ENCODE data around the gene ARHGAP1.

ARHGAP1 gene

DNA sequence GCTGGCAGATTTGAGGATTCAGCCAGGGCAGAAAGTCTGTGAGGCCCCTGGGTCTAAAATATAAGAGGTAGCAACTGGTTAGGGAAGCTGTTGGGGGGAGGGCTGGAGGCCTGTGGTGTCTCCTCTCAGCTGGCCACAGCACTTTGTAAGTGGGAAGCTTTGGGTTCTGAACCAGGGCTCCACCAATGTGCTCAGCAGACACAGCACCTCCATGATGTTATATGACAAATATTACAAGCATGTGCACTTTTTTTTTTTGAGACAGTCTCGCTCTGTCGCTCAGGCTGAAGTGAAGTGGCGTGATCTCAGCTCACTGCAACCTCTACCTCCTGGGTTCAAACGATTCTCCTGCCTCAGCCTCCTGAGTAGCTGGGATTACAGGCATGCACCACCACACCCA lies 8.0 kb downstream of the ARHGAP1 start:
- DNase-seq = no peak

DNA sequence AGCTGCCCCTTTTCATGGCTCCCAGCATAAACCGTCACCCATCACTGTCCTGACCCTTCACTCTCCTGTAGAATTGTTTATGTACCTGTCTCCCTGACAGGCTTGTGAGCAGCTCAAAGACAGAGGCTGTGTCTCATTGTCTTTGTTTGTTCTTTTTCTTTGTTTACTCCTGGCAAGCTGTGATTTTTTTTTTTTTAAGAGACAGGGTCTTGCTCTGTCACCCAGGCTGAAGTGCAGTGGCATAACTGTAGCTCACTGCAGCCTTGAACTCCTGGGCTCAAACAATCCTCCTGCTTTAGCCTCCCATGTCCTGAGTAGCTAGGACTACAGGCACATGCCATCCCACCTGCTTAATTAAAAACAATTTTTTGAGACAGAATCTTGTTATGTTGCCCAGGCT lies 9.7 kb downstream of the ARHGAP1 start:
- no peak for DNase-seq

- no peak for DNase-seq
These were observed 13.3 kb downstream of the ARHGAP1 start for GRCh38 chr11:46686886-46687795.

- no peak for DNase-seq
These were observed 16.1 kb downstream of the ARHGAP1 start for GRCh38 chr11:46684367-46684766.

- DNase-seq = no peak
These were observed 17.4 kb downstream of the ARHGAP1 start for GRCh38 chr11:46682773-46683752.

- DNase-seq = no peak
These were observed 18.6 kb downstream of the ARHGAP1 start for GRCh38 chr11:46681814-46682213.

- no peak for DNase-seq
These were observed 19.6 kb downstream of the ARHGAP1 start for GRCh38 chr11:46680815-46681214.

DNA sequence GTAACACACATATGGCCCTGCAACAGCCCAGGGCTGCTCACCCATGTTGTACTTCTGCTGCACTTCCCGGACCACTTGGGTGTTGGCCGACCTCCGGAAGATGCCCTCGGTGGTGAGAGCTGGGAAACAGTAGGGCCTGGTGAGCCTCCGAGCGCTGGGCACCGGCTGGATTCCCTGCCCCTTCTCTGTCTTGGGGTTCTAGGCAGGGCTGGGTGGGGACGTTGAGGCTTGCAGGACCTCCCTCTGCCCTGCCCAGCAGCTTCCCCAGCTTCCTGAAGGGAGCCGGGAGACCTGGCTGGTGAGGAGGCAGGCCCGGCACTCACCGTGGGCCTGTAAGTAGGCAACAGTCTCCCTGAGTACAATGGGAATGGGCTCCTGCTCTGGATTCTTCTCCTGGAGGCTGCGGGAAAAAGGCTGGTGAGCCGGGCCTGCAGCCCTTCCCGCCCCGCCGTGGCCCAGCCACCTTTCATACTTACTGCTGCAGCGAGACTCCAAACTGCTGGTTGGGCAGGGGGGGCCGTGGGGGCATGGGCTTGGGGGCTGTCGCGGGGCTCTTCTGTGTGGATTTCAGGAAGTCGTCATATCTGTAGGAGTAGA lies 20.2 kb downstream of the ARHGAP1 start:
- no peak for DNase-seq

GRCh38 chr11:46679241-46680163 lies 20.9 kb downstream of the ARHGAP1 start:
- DNase-seq = no peak

DNA sequence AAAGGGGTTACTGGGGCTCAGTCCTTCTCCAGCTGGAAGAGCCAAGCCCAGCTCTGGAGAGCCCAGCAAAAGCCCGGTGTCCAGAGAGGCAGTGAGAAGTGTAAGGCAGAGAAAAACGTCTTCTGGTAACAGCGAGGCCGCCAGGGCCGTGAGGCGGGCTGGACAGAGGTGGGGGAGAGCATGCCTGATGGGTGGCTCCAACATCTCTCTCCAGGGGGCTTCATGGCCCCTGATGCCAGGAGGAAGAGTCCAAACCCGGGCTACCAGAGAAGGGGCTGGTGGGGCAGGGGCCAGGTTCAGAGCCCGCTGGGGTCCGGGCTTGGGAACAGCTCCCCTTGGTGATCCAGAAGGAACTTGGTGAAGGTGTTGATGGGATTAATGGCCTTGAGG lies 21.7 kb downstream of the ARHGAP1 start:
- DNase-seq = no peak

DNA sequence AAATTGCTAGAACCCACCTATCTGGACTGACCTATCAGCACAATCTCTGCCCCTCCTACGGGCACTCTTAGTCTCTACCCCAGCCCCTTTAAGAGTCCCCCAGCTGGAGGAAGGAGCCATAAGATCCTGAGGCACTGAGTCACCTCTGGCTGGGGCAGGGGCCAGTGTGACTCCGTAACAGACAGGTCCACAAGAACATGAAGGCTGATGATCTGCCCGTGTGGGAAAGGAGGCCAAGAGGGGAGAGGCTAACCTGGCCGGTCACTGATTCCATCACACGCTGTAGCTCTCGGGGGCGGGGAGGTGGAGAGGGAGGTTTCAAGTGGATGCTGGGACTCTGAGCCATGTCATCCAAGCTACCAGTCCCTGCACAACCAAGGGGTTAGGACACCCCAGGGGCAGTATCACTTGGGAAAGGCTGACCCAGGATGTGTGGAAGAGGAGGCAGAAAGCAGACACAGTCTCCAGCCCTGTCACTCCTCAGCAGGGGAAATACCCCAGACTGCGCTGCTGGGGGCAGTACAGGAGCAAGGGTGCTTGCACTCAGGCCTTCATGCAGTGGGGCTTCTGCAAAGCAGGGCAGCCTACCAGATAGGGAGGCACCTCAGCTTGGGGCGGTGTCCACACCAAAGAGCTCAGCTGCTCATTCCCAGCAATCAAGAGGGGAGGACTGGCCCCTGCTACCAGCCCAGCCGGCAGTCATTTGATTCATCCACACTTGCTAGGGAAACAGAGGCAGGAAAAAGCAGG lies 22.3 kb downstream of the ARHGAP1 start:
- no peak for DNase-seq

GRCh38 chr11:46677169-46677568 lies 23.2 kb downstream of the ARHGAP1 start:
- no peak for DNase-seq

DNA sequence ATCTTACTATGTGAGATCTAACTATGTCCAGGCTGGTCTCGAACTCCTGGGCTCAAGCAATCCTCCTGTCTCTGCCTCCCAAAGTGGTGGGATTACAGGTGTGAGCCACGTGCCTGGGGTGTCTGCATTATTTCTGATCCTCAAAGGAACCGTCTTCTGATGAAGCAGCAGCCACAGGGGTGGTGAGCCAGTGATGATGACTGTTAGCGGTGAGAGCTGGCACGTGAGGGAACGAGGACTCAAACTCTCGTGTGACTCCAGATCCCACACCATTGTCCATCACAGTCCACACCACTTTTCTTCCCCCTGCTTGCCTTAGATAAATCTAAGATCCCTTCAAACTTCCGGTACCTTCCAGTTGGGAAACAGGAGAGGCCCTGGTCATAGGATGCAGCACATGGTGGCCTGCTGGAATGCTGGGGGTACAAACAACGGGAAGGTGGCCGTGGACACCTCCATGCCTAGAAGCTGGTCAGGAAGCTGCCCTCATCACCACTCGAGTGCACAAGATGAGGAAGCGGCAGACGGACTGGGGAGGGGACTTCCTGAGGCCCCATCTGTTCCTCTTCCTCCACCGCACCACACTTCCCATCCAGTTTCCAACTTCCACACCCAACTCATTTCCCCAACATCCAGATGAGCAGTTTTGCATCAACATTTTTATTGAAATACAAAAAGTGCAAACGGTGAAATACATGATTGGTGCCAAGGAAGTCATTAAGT lies 23.8 kb downstream of the ARHGAP1 start:
- DNase-seq = no peak

- DNase-seq = no peak
These were observed 24.5 kb downstream of the ARHGAP1 start for GRCh38 chr11:46675949-46676348.

DNA sequence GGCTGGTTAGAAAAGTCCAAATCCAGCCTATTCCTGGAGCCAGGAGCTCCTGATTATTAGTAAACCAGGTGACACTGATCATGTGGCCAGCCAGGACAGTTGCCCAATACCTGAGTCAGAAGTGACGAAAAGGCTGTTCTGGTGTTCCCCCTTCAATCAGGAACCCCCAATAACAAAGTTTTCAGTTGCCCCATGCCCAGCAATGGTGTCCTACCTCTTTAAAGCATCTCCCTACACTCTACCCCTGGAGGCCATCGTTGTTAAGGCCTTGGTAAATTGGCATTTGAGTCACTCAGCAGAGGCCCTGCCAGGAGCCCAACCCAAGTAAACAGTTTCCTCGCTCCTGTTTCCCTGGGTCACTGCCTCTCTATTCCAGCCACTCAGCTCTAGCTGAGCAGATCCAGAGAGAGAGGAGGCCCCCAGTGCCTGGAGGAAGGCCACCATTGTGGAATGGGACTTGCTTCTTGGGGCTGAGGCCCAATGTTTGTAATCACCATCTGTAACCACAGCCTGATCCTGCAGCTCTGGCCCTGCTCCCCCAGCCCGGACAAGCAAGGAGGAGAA lies 25.0 kb downstream of the ARHGAP1 start:
- DNase-seq = no peak

DNA sequence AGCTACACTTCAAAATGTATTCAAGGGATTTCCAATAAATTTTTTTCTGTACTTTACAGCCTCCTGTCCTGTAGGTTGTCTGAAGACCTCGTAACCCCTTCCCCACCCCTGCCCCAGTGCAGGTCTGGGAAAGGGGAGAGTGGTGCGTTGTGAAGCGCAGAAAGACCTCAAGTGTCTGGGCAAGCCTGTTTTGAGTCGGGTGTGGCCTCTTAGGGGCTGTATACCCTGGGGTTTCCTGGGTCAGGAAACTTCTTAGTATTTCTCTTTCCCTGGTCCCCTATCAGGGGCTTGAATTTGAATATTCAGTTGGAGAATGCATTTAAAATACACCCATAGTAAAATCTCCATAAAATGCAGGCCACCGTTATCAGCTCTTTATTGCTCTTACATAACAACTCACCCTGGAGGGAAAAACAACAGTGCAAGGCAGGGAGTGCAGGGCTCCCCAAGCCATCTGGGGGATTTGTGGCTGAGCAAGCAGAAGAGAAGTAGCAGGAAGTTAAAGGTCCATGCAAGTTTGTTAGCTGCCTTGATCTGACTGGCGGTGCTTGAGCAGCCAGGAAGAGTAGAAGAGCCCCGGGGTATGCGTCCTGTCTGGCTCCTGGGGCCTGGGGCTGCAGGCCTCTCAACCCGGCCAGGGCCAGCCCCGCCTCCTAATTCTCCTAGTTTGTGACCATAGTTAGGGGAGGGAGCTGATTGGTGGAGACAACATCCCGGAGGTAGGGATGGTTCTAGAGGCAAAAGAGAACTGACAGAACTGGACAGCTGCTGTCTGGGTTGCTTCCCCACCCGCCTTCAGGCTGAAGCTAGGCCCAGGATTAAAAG lies 25.7 kb downstream of the ARHGAP1 start:
- no peak for DNase-seq

GRCh38 chr11:46673713-46674462 lies 26.5 kb downstream of the ARHGAP1 start:
- no peak for DNase-seq

GRCh38 chr11:46672381-46672839 lies 28.0 kb downstream of the ARHGAP1 start:
- DNase-seq = no peak

DNA sequence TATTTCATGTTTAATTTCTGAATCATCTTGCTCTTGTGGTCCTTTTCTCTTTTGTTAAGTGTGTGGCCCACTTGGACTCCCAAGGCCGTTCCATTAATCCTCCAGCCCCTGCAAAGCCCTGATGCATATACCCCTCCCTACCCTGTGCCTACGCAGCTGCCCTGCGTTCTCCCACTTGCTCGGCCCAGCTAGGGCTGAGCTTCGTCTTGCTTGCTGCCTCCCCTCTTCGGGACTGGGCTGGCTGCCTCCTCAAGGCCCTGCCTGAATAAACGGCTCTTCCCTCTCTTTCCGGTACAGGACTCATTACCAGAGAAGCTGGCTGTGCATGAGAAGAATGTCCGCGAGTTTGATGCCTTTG lies 28.5 kb downstream of the ARHGAP1 start:
- no peak for DNase-seq

Measured in NCI-H146 (cell line).